ENCODE results near the gene SPART.
A peak's percentile ranks its signal among the peaks of the same experiment; 100 is the strongest.

The SPART gene

DNA sequence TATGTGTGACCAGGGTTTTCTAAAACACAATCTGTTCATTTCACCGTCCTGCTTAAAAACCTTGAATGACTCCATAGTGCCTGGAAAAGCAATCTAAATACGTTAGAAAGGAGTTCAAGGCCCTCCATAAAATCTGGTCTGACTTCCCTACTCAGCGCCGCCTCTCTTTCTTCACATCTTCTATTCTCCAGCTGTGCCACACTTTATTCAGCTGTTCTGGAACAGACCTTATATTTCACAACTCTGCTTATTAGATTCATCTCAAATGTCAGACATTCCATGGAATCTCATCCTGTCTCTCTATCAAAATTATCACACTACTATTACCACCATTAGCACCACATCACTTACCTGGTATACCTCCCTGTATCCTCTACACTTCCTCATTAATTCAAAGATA is 19.8 kb upstream of the SPART start:
- no peaks in the 10 kb centered on the region for H3K36me3 ChIP-seq (ENCODE audit: low read depth)
- no peak for ATAC-seq (ENCODE audit: low read depth)
- DNase-seq (ENCODE audit: low spot score): no peak
- no peaks in the 10 kb centered on the region for H3K27me3 ChIP-seq (ENCODE audit: insufficient read depth, poor library complexity, severe bottlenecking)
- H3K27ac ChIP-seq (ENCODE audit: poor library complexity, severe bottlenecking): no peak overlapping the region
- TF ChIP-seq, protein P1, sequence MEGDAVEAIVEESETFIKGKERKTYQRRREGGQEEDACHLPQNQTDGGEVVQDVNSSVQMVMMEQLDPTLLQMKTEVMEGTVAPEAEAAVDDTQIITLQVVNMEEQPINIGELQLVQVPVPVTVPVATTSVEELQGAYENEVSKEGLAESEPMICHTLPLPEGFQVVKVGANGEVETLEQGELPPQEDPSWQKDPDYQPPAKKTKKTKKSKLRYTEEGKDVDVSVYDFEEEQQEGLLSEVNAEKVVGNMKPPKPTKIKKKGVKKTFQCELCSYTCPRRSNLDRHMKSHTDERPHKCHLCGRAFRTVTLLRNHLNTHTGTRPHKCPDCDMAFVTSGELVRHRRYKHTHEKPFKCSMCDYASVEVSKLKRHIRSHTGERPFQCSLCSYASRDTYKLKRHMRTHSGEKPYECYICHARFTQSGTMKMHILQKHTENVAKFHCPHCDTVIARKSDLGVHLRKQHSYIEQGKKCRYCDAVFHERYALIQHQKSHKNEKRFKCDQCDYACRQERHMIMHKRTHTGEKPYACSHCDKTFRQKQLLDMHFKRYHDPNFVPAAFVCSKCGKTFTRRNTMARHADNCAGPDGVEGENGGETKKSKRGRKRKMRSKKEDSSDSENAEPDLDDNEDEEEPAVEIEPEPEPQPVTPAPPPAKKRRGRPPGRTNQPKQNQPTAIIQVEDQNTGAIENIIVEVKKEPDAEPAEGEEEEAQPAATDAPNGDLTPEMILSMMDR (IDR thresholded peaks at IDR 0.05; ENCODE audit: poor library complexity, severe bottlenecking): no peak
- H3K9me3 ChIP-seq (ENCODE audit: severe bottlenecking): no peaks in the 10 kb centered on the region
- no peaks in the 10 kb centered on the region for H3K4me1 ChIP-seq (ENCODE audit: insufficient read depth, poor library complexity, severe bottlenecking)
- no peak overlapping the region for H3K4me3 ChIP-seq (ENCODE audit: severe bottlenecking)

GRCh38 chr13:36363366-36363863 is 17.2 kb upstream of the SPART start:
- Histone ChIP-seq H3K9me3 (ENCODE audit: severe bottlenecking) (no peaks in the 10 kb centered on the region), H3K4me1 (ENCODE audit: insufficient read depth, poor library complexity, severe bottlenecking) (no peaks in the 10 kb centered on the region), H3K27me3 (ENCODE audit: insufficient read depth, poor library complexity, severe bottlenecking) (no peaks in the 10 kb centered on the region), H3K27ac (ENCODE audit: poor library complexity, severe bottlenecking) (no peak overlapping the region), H3K4me3 (ENCODE audit: severe bottlenecking) (no peak overlapping the region), H3K36me3 (ENCODE audit: low read depth) (no peaks in the 10 kb centered on the region)
- DNase-seq (ENCODE audit: low spot score) (no peak), ATAC-seq (ENCODE audit: low read depth) (no peak)
- TF ChIP-seq, protein P1 (IDR thresholded peaks at IDR 0.05; ENCODE audit: poor library complexity, severe bottlenecking): no peak

- TF ChIP-seq, protein P1 (IDR thresholded peaks at IDR 0.05; ENCODE audit: poor library complexity, severe bottlenecking): no peak
- H3K4me3 ChIP-seq (ENCODE audit: severe bottlenecking): no peak overlapping the region
- H3K27ac ChIP-seq (ENCODE audit: poor library complexity, severe bottlenecking): no peak overlapping the region
- H3K4me1 ChIP-seq (ENCODE audit: insufficient read depth, poor library complexity, severe bottlenecking): no peaks in the 10 kb centered on the region
- no peaks in the 10 kb centered on the region for H3K36me3 ChIP-seq (ENCODE audit: low read depth)
- ATAC-seq (ENCODE audit: low read depth): no peak
- H3K27me3 ChIP-seq (ENCODE audit: insufficient read depth, poor library complexity, severe bottlenecking): no peaks in the 10 kb centered on the region
- no peaks in the 10 kb centered on the region for H3K9me3 ChIP-seq (ENCODE audit: severe bottlenecking)
- no peak for DNase-seq (ENCODE audit: low spot score)
Observed at GRCh38 chr13:36362914-36363313, 16.7 kb upstream of the SPART start.

GRCh38 chr13:36362251-36362650 is 16.1 kb upstream of the SPART start:
- H3K9me3 ChIP-seq (ENCODE audit: severe bottlenecking): no peaks in the 10 kb centered on the region
- DNase-seq (ENCODE audit: low spot score) (no peak), ATAC-seq (ENCODE audit: low read depth) (peak; percentile 98)
- no peak overlapping the region for H3K4me3 ChIP-seq (ENCODE audit: severe bottlenecking)
- no peaks in the 10 kb centered on the region for H3K36me3 ChIP-seq (ENCODE audit: low read depth)
- TF ChIP-seq, protein P1 (IDR thresholded peaks at IDR 0.05; ENCODE audit: poor library complexity, severe bottlenecking): no peak
- H3K4me1 ChIP-seq (ENCODE audit: insufficient read depth, poor library complexity, severe bottlenecking): no peaks in the 10 kb centered on the region
- no peak overlapping the region for H3K27ac ChIP-seq (ENCODE audit: poor library complexity, severe bottlenecking)
- H3K27me3 ChIP-seq (ENCODE audit: insufficient read depth, poor library complexity, severe bottlenecking): no peaks in the 10 kb centered on the region

- DNase-seq (ENCODE audit: low spot score) (no peak), ATAC-seq (ENCODE audit: low read depth) (no peak)
- no peak overlapping the region for H3K4me3 ChIP-seq (ENCODE audit: severe bottlenecking)
Observed at GRCh38 chr13:36360903-36361302, 14.7 kb upstream of the SPART start.

More at GRCh38 chr13:36360903-36361302, 14.7 kb upstream of the SPART start:
- TF ChIP-seq, protein P1 (IDR thresholded peaks at IDR 0.05; ENCODE audit: poor library complexity, severe bottlenecking): no peak
- no peaks in the 10 kb centered on the region for H3K9me3 ChIP-seq (ENCODE audit: severe bottlenecking)
- no peaks in the 10 kb centered on the region for H3K36me3 ChIP-seq (ENCODE audit: low read depth)
- H3K27me3 ChIP-seq (ENCODE audit: insufficient read depth, poor library complexity, severe bottlenecking): no peaks in the 10 kb centered on the region
- H3K27ac ChIP-seq (ENCODE audit: poor library complexity, severe bottlenecking): no peak overlapping the region
- no peaks in the 10 kb centered on the region for H3K4me1 ChIP-seq (ENCODE audit: insufficient read depth, poor library complexity, severe bottlenecking)
